Measurements from ENCODE around the gene EAF2.

The EAF2 gene

GRCh38 chr3:121834671-121835464, at the start of gene EAF2, which contains the start of gene IQCB1:
Gene EAF2, plus strand, starts transcription at chr3:121835209. Its CDS starts 77 bp downstream, at chr3:121835286.
Gene IQCB1, minus strand, starts transcription at chr3:121835060. Its CDS starts 6,100 bp downstream, at chr3:121828960.
- H3K79me2 ChIP-seq (ENCODE audit: control insufficient read depth, low read length) = peaks cover 96% of the 10 kb centered on the region

GRCh38 chr3:121786485-121786884, 48.5 kb upstream of the EAF2 start:
- H3K4me1 ChIP-seq (ENCODE audit: control insufficient read depth, low read length) = no peaks in the 10 kb centered on the region
- no peaks in the 10 kb centered on the region for H3K9me3 ChIP-seq (ENCODE audit: control insufficient read depth, insufficient read depth, low read length)
- peaks cover 98% of the 10 kb centered on the region for H3K36me3 ChIP-seq (ENCODE audit: control insufficient read depth, low read length)
- no peaks in the 10 kb centered on the region for H3F3A ChIP-seq (ENCODE audit: control insufficient read depth, insufficient read depth)
- H3K4me3 ChIP-seq (ENCODE audit: low read length) = no peak overlapping the region
- H4K20me1 ChIP-seq (ENCODE audit: control insufficient read depth, insufficient read depth, low read depth, low read length) = no peaks in the 10 kb centered on the region
- TF ChIP-seq EZH2phosphoT487 (IDR thresholded peaks at IDR 0.05; ENCODE audit: borderline replicate concordance, low read length) (no peak), CTCF (IDR thresholded peaks at IDR 0.05; ENCODE audit: low read depth, low read length, poor library complexity, severe bottlenecking) (no peak)
- no peak overlapping the region for H3K27ac ChIP-seq (ENCODE audit: low read depth, low read length)
- no peaks in the 10 kb centered on the region for H3K9me2 ChIP-seq (replicated peaks; ENCODE audit: control insufficient read depth, low read length)
- H3K79me2 ChIP-seq (ENCODE audit: control insufficient read depth, low read length) = peaks cover 2% of the 10 kb centered on the region; the same call in 1 of the 2 replicates
- no peak overlapping the region for H3K4me2 ChIP-seq (ENCODE audit: low read length)
- H3K27me3 ChIP-seq (ENCODE audit: control insufficient read depth, low read length) = no peaks in the 10 kb centered on the region

More at GRCh38 chr3:121834671-121835464, at the start of gene EAF2, which contains the start of gene IQCB1:
- Histone ChIP-seq H3K27me3 (ENCODE audit: control insufficient read depth, low read length) (no peaks in the 10 kb centered on the region), H3K4me3 (ENCODE audit: low read length) (peak within 1 kb of the TSS; percentile 80), H3K9me2 (replicated peaks; ENCODE audit: control insufficient read depth, low read length) (no peaks in the 10 kb centered on the region), H3F3A (ENCODE audit: control insufficient read depth, insufficient read depth) (no peaks in the 10 kb centered on the region), H3K4me2 (ENCODE audit: low read length) (peak within 1 kb of the TSS; percentile 95), H4K20me1 (ENCODE audit: control insufficient read depth, insufficient read depth, low read depth, low read length) (no peaks in the 10 kb centered on the region), H3K27ac (ENCODE audit: low read depth, low read length) (peak within 1 kb of the TSS; percentile 81), H3K36me3 (ENCODE audit: control insufficient read depth, low read length) (peaks cover 90% of the 10 kb centered on the region), H3K9me3 (ENCODE audit: control insufficient read depth, insufficient read depth, low read length) (no peaks in the 10 kb centered on the region), H3K4me1 (ENCODE audit: control insufficient read depth, low read length) (peaks cover 60% of the 10 kb centered on the region)
- TF ChIP-seq EZH2phosphoT487 (IDR thresholded peaks at IDR 0.05; ENCODE audit: borderline replicate concordance, low read length) (no peak), CTCF (IDR thresholded peaks at IDR 0.05; ENCODE audit: low read depth, low read length, poor library complexity, severe bottlenecking) (peak; percentile 18)

GRCh38 chr3:121793078-121793477, 41.9 kb upstream of the EAF2 start:
- peak overlapping the region; percentile 80 for H3K4me2 ChIP-seq (ENCODE audit: low read length)
- no peaks in the 10 kb centered on the region for H3K27me3 ChIP-seq (ENCODE audit: control insufficient read depth, low read length)
- peaks cover 45% of the 10 kb centered on the region for H3F3A ChIP-seq (ENCODE audit: control insufficient read depth, insufficient read depth)
- no peaks in the 10 kb centered on the region for H3K9me3 ChIP-seq (ENCODE audit: control insufficient read depth, insufficient read depth, low read length)
- H3K4me3 ChIP-seq (ENCODE audit: low read length) = peak overlapping the region; percentile 65
- peaks cover 26% of the 10 kb centered on the region for H3K79me2 ChIP-seq (ENCODE audit: control insufficient read depth, low read length)
- no peaks in the 10 kb centered on the region for H3K9me2 ChIP-seq (replicated peaks; ENCODE audit: control insufficient read depth, low read length)
- H3K36me3 ChIP-seq (ENCODE audit: control insufficient read depth, low read length) = peaks cover 86% of the 10 kb centered on the region
- no peaks in the 10 kb centered on the region for H4K20me1 ChIP-seq (ENCODE audit: control insufficient read depth, insufficient read depth, low read depth, low read length)
- H3K27ac ChIP-seq (ENCODE audit: low read depth, low read length) = peak overlapping the region; percentile 97
- peaks cover 62% of the 10 kb centered on the region for H3K4me1 ChIP-seq (ENCODE audit: control insufficient read depth, low read length)
- TF ChIP-seq CTCF (IDR thresholded peaks at IDR 0.05; ENCODE audit: low read depth, low read length, poor library complexity, severe bottlenecking) = no peak
- TF ChIP-seq EZH2phosphoT487 (IDR thresholded peaks at IDR 0.05; ENCODE audit: borderline replicate concordance, low read length) = no peak

All from DOHH2 (cell line).